ENCODE results near the gene POGLUT3.

The POGLUT3 gene, protein sequence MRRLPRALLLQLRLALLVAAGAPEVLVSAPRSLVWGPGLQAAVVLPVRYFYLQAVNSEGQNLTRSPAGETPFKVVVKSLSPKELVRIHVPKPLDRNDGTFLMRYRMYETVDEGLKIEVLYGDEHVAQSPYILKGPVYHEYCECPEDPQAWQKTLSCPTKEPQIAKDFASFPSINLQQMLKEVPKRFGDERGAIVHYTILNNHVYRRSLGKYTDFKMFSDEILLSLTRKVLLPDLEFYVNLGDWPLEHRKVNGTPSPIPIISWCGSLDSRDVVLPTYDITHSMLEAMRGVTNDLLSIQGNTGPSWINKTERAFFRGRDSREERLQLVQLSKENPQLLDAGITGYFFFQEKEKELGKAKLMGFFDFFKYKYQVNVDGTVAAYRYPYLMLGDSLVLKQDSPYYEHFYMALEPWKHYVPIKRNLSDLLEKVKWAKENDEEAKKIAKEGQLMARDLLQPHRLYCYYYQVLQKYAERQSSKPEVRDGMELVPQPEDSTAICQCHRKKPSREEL

DNA sequence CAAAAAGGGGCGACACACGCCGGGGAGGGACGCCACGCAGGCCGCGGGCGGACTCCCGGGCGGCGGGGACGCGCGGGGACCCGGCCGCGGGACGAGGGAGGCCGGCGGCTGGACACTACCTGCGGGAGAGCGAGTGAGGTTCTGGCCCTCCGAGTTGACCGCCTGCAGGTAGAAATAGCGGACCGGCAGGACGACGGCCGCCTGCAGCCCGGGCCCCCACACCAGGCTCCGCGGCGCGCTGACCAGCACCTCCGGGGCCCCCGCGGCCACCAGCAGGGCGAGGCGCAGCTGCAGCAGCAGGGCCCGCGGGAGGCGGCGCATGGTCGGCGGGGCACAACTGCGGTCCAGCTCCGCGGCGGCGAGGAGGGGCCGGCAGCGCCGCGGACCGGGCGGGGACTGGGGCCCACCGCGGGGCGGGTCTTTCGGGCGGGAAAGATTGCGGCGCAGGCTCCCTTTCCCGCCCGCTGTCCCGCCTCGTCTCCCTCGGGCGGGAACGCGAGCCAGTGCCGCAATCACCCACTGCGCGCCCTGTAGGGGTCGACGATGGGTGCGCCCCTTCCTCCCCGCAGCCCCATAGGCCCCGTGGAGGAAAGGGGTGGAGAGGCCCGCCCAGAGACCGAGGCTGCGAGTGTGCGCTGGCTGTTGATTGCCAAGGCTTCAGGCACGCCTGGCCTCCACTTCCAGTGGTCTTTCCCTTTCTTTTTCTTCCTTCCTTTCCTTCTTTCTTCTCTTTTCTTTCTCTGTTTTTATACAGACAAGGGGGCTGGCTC, at the start of gene POGLUT3:
TSS of gene POGLUT3 (minus strand) at position 339 of the 770 bp plus-strand sequence. CDS start at position 321, 18 bp downstream.
- DNase-seq (ENCODE audit: low read depth in 3 of 3, low spot score in 1 of 3): peak in 1 of 3 donors; percentile 21

DNA sequence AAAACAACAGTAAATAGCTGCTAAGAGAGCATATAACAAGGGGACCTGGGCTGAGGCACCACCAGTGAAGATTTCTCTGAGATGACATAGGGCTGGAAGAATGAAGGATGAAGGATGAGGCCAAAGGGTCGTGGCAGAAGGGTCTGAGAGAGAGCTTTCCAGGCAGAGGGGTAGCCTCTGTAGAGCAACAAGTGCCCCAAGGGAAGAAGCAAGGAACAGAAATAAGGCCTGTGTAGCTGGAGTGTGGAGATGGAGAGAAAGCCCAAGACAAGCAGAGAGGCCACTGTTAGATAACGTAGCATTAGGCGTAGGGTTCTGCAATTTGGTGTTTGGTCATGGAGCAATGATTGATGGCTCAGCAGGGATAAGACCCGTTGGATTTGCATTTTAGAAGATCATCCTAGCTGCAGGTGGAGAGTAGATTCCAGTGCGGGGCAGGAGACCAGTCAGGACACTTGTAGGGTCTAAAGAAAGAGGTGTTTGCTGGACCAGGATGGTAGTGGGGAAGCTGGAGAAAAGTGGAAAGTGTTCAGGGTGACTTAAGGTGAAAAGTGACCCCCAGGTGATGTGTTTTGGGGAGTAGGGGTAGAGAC, 47.8 kb upstream of the POGLUT3 start:
- DNase-seq (ENCODE audit: low read depth in 3 of 3, low spot score in 1 of 3): no peak

DNA sequence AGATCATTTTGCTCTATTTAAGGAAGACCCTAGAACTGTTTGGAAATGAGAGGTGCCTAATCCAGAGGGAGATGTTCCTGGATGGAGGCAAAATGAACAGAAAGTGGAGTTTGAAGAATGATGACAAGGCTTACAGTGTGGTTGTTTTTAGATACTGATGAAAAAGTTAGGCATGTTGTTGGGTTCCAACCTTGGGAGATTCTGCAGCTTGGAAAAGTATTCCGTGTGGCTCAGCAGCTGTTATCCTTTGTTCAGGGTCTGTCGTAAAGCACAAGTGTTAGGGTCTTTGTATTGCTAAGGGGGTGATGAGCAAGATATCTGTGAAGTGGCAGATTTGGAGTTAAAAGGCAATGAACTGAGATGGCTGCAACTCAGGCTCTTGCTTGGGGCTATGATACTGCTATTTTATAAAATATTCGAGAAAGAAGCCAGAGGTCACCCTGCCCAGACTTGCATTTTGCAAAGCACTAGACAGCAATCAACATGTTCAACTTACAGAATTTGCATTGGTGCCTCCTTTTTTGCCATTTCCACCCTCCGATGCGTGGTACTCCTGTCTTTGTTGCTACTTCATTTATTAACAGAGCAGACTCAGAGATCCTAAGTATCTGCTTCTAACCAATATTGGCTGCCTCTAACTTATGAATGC, 45.3 kb upstream of the POGLUT3 start:
- DNase-seq (ENCODE audit: low read depth in 3 of 3, low spot score in 1 of 3): no peak

DNA sequence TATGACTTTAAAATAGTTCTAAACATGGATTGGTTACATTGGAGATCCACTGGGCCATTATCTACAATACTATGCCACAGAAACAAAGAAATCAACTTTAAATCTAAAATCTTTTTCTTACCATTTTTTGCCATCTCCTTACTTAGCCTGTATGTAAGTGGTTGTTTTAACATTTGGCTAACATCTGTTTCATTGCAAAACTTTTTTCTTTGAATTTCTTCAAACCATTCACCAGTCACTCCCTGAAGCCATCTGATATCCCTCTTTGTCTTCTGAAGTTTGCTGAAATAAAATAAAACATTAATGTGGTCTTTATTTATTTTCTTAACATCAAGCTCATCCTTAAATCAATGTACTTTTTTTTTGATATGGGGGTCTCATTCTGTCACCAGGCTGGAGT, 43.3 kb upstream of the POGLUT3 start:
- no peak for DNase-seq (ENCODE audit: low read depth in 3 of 3, low spot score in 1 of 3)

DNA sequence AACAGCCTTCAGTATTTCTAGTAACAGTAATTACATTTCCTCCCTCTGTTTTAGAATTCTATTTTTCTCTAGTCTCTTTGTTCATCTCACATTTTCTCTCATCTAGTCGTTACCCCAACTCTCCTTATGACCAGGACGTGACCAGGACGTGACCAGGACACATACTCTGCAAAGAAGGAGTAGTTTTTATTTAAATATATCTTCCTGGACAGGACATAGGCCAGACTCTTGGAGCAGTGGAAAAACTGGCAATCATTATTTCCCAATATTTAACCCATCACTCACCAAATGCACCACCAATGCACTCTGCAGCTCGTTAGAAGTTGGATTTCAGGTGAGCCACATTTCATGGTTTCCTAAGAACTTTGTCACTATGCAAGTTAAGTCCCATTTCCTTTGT, 40.3 kb upstream of the POGLUT3 start:
- no peak for DNase-seq (ENCODE audit: low read depth in 3 of 3, low spot score in 1 of 3)

DNA sequence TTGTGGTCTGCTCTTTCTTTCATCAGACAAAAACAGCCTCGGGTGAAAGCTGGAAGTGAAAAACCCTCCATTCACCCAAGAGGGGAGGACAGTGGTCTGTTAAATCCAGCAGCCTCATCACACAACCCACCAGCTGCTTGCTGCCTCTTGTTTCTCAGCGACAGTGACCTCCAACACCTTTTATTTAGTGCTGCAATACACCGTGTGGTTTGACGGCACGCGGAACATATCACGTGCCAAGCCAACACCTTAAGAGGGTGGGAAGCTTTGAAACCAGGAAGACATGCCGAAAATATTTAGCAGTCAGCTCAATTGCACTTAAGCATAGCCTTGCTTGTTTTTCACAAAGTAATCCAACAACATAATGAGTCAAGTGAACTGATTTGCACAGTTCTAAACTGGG, 39.8 kb upstream of the POGLUT3 start:
- DNase-seq (ENCODE audit: low read depth in 3 of 3, low spot score in 1 of 3): no peak

DNA sequence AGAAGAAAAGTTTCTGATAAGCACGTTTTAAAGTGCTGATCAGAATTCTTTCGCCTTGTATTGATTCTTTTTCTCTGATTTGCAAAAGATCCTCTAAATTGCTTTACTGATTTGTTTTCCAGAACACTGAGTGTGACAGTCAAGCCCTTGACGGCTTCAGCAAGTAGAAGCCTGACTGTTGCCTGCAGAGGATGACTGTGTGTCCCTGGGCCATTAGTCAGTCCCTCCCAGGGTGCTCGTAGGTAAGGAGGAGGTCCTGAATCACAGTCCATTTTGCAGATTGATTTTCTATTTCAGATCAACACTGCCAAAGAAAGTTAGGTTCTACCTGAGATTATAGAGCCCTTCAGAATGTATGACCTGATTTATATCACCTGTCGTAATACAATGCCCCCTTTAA, 38.6 kb upstream of the POGLUT3 start:
- DNase-seq (ENCODE audit: low read depth in 3 of 3, low spot score in 1 of 3): no peak

DNA sequence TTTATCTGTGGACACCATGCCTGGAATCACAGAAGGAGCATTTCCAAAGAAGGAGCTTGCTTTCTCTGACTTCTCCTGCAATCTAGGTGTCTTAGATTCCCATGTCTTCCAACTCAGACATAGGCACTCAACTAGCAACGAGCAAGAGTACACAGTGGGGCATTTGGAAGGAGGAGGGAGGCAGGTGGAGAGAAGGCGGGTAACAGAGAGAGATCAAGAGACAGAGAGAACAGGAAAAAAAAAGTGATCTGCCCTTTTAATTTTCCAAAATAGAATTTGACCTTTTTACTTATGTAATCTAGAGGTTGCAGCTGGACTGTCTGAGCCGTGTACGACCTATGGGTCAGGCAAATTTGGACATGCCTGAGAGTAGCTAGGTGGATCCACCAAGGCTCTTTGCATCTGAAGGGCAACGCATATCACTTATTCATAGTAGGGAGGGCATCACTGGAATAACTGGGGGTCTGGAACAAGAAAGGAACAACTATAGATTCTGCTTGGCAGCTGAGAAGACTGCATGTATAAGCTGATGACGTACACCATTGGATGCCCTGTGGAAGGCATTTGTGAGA, 37.3 kb upstream of the POGLUT3 start:
- no peak for DNase-seq (ENCODE audit: low read depth in 3 of 3, low spot score in 1 of 3)

DNA sequence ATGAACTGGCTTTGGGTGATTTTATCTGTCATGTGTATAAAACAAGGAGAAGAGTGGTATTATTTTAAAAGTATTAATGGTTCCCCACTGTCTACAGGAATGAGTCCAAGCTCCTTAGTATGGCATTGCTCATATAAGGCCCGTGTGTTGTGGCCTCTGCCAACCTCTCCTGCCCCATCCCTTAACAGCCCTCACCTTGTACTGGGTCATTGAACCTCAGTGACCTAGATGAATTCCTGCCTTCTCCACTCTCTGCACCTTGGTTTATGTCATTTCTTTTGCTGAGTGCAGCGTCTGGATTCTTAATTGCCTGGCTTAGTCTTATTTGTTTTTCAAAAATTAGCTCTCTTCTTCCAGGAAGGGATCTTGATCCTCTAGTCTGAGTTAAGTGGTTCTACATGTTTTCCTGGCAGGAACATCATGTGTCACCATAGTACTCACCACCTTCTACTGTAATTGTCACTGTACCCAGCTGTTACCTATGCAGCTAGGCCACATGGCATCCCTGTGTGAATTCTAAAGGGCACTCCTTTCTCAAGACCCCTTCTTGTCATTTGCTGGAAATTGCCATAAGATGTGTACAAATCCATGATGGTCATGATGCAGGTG, 36.2 kb upstream of the POGLUT3 start:
- no peak for DNase-seq (ENCODE audit: low read depth in 3 of 3, low spot score in 1 of 3)

DNA sequence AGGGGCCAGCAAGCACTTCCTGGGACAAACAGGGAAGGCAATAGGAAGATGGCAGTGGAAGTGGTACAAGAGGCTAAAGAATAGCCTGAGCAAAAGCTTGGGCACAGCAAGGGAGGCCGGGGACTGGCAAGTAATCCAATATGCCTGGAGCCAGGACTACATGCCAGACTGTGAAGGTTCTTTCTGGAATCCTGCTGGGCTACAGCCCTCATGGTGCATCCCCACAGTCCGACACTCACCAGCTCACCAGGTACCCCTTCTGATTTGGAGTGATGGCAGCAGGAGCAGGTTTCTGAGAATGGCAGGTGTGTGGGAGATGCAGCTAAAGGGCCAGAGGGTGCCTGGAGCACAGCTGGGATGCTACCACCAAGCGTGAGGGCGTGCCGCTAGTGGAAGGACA, 32.2 kb upstream of the POGLUT3 start:
- DNase-seq (ENCODE audit: low read depth in 3 of 3, low spot score in 1 of 3): no peak

DNA sequence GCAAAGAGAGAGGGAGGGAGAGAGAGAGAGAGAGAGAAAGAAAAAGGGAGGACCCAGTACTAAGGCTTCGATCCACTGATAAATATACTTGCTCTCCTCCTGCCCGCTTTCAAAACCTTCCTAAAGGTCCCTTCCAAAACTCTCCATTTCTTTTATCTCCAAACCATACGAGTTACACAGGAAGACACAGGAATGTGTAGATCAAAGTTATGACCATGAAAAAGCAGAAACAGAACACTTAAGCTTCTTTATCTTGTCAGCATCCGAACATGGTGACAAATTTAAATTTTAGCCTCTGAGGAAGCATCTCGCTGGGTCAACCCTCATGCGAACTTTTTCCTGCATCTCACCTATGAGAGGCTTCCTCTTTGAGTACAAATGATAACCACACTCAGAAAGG, 29.2 kb upstream of the POGLUT3 start:
- no peak for DNase-seq (ENCODE audit: low read depth in 3 of 3, low spot score in 1 of 3)

DNA sequence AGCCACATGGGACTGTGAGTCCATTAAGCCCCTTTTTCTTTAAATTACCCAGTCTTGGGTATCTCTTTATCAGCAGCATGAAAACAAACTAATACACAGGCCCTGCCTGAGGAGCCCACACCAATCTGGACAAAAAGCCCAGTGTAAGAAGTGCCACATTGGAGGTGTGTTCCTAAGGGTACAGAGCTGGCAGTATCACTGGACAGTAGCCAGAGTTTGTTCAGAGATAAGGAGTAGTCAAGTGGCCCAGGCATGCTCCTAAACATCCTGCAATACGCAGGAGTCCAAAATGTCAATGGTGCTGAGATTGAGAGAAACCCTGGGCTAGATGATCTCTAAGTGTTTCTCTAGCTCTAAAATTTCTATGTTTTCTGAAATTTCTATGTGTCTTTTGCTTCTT, 27.0 kb upstream of the POGLUT3 start:
- DNase-seq (ENCODE audit: low read depth in 3 of 3, low spot score in 1 of 3): no peak

DNA sequence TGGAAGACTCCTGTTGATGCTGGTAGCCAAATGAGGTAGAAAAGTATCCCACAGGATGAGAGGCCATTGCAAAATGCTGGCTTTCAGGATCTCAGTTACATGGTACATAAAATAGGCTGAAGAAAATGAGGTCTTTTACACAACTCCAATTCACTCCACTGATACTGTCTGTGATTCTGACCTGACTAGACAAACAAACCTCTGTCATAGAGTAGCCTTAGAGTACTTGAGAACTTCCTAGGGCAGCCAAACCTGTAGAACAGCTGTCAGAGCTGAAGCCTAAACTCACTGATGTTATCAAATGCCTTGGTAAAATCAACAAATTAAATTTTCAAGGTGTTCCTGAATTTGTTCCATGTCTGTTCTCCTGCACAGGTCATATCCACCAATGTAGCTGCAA, 26.2 kb upstream of the POGLUT3 start:
- DNase-seq (ENCODE audit: low read depth in 3 of 3, low spot score in 1 of 3): no peak

DNA sequence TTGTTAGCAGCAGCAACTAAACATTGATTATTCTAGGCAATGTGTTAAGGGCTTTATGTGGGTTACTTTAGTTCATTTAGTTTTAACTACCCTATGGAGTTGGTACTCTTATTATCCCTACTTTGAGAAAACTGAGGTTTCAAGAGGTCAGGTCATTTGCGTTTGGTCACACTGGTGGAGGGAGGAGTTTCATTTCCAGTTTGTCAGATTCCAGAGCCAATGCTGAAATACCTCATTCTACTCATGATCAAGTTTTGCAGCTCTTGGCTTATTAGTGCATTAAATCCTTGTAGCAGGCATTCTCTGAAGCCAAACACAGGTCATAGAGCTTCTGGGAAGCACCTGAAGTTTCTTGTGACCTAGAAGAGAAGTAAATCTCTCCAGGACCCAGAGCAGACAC, 24.1 kb upstream of the POGLUT3 start:
- no peak for DNase-seq (ENCODE audit: low read depth in 3 of 3, low spot score in 1 of 3)

DNA sequence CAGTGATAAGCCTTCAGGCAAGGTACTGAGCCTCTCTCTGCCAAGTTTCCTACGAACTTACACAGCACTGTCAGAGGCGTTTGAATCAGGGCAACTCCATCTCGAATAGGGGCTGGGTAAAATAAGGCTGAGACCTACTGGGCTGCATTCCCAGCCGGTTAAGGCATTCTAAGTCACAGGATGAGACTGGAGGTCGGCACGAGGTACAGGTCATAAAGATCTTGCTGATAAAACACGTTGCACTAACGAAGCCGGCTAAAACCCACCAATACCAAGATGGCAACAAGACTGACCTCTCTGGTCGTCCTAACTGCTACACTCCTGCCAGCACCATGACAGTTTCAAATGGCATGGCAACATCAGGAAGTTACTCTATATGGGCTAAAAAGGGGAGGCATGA, 20.4 kb upstream of the POGLUT3 start:
- no peak for DNase-seq (ENCODE audit: low read depth in 3 of 3, low spot score in 1 of 3)

DNA sequence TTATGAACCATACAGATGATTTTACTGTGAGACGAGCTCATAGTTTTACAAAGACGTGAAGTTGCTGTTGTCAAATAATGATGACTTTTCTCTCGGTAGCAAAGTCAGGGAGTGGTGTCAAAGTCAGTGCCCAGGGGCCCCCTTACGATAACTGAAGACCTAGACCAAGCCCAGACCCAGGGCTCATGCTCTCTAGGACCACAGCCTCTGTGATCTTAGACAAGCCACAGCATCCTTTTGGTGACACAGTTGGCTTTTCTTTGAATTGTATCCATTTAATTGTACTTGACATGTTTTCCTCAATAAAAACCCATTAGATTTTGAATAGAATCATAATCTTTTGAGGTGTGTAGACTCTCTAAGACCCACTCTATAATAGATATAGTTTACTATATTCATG, 17.9 kb upstream of the POGLUT3 start:
- DNase-seq (ENCODE audit: low read depth in 3 of 3, low spot score in 1 of 3): no peak

DNA sequence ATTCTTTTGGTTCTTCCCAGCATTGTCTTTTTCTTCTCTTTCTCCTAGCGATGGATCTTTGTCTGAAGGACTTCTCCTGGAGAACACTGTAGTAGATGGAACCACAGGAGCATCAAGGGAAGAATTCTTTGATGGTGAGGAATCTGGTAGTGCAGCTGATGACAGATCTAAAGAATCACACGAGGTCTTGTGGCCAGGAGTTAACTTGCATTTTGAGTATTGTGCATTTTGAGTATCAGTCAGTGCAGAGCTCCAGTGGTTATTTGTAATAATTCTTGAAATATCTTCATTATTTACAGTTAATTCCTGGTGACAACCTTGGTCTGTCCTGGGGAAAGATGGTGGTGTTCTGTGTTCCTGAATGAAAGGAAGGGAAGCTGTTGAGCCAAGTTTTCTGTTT, 14.5 kb upstream of the POGLUT3 start:
- no peak for DNase-seq (ENCODE audit: low read depth in 3 of 3, low spot score in 1 of 3)

DNA sequence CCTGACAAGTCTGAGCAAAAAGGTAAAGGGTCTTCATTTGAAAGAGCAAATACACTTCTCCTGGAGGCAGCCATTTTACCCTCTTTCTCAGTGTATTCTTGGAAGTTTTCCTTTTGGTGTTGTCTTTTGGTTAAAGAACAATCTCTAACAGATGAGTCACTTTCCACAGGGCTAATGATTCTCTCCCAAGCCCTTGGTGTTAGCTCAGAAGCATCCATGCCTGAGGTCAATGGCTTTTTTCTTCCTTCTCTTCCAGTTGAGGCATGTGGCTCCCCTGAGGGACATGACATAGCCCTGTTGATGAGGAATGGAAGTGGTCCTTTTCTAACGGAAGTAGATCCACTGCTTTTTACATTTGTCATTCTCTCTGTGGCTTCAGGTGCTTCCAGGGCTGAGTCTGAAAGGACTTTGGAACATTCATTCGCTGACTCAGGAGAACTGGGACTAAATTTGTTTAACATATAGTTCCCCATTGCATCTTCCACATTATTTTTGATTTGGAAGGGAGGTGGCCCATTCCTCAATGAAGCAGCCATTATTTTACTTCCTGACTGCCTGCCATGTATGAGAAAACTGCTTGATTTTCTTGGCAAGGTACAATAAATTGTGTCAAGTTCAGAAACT, 13.8 kb upstream of the POGLUT3 start:
- DNase-seq (ENCODE audit: low read depth in 3 of 3, low spot score in 1 of 3): no peak

DNA sequence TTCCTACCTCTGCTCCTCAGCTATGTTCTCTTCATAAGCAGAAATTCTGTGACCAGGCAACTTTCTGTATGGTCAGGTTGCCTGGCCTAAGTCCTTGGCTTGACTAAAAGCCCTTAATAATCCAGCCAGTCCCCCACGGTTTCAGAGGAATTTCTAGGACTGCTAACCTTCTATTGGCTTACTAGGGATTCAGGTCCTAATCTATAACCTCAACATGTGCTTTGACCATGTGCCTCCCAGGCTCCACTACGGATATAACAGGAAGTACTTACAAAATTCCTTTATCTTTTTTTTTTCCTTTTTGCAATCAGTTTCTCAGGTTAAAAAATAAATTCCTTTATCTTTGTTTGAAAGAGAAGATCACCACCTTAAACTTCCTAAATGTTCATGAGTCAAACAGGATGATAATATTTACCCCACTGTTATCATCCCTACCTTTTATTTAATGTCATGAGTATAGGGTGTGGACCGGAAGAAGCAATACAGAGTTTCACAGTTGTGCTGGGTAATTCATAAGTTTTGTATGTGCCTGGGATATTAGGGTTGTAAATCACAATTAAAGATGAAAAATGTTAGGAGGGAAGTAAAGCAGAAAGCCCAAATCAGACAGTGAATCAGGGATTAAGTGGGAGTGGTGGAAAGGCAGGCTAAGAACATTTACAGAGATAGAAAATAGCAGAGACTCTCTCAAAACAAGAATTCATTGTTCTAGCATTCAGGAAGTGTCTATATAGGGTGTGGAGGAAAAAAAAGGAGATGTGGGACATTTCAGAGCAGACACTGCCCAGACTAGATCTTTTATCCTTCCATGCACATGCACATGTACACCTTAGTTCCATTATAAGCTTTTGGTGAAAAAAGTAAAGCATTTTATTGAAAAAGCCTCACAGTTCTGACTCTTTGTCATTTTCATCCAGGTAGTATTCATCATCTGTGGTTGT, 10.7 kb upstream of the POGLUT3 start:
- no peak for DNase-seq (ENCODE audit: low read depth in 3 of 3, low spot score in 1 of 3)

Data from stimulated activated CD4-positive, alpha-beta T cell treated with anti-CD3 and anti-CD28 coated beads, TNF-alpha, amount 100 ng/mL, for 1 hour (primary cell).